IPS-18c (cell line): Measurements from ENCODE around the gene SIK3.
"Not testable (repeated sequence)": the region's sequence is repeated elsewhere in the genome, so short reads cannot be mapped to it uniquely, and the experiment has no call there.

Experiments
- H3K4me3 ChIP-seq: 2 replicates; pipeline ENCODE4 v1.7.0; 2013; ENCODE audit warnings: low read depth, mild to moderate bottlenecking, low read length, moderate library complexity; ENCODE audit not compliant: insufficient read depth
- H3K9me3 ChIP-seq: one replicate; pipeline ENCODE4 v1.6.1; 2013; ENCODE audit warnings: mild to moderate bottlenecking, low read length, moderate library complexity; ENCODE audit not compliant: control insufficient read depth, insufficient read depth

SIK3 gene

DNA sequence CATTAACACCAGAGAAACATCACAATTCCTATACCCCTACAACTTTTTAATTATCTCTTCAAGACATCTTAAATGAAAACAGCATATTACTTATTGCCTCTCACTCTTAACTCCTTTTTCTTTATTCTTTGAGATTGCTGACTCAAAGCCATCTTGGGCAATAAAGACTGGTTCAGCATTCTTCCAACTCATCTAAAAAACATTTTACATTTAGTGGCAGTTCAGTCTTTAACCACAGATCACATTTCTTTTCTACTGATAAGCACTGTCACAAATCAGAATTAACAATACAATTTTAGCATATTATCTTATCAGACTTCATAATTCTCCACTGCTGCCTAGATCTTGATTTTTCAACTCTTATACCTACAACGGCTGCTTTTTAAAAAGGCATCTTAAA is 34.0 kb downstream of the SIK3 start:
- no peaks in the 10 kb centered on the region for H3K9me3 ChIP-seq
- H3K4me3 ChIP-seq: no peak overlapping the region

DNA sequence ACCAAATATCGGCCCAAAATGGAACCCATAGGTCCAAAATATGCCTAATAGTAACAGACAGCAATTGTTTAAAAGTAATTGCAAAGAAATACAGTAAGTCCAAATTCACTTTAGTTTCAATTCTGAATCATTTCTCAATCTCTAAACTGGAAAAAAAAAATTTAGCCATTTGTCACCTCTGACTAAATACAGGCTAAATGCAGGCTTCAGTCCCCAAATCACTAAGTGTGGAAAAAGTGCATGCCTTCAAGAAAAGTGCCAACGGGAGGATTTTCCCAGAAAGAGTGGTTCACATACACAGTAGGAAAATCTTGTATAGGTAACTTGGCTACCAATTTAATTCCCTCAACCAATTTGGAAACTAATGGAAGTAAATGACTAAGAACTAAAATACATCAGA is 35.7 kb downstream of the SIK3 start:
- no peak overlapping the region for H3K4me3 ChIP-seq
- no peaks in the 10 kb centered on the region for H3K9me3 ChIP-seq

DNA sequence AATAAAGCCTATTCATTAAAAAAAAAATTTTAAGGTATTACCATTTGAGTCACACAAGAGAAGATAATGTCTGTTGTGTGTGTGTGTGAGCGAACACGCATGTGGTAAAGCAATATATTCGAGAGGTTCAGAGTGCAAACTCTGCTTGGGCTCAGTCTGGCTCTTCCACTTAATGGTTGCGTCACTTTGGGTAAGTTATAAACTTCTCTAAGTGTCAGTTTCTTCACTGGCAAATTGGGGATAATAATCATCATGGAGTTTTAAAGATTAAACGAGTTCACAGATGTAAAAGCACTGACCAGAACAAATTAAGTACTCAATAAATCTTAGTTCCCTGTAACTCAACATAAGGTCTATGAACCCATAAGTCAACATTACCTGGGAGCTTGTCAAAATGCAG is 37.0 kb downstream of the SIK3 start:
- no peak overlapping the region for H3K4me3 ChIP-seq
- no peaks in the 10 kb centered on the region for H3K9me3 ChIP-seq

- Histone ChIP-seq H3K9me3 (no peaks in the 10 kb centered on the region), H3K4me3 (no peak overlapping the region)
Observed at GRCh38 chr11:117059611-117060148, 38.5 kb downstream of the SIK3 start.

DNA sequence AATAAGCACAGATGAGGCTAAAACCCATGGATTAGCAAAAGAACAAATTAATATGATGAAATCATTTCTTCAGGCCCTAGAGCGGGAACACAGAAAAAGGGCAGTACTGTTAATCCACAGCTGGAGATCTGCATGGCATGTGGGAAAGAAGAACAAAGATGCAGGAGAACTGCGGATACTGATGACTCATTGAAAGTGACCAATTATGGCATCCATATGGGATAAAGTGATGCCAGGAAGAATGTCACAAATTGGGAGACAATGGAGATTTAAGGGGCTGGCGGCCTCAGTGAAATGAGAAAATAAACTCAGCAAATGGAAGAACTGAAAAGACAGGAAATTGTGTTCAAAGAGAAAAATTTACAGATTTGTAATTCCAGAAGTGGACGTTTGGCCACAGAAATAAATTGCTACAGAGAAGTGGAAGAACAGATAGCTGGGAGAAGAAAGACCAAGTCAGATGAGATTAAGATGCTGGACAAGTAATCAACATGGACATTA is 39.4 kb downstream of the SIK3 start:
- no peak overlapping the region for H3K4me3 ChIP-seq

DNA sequence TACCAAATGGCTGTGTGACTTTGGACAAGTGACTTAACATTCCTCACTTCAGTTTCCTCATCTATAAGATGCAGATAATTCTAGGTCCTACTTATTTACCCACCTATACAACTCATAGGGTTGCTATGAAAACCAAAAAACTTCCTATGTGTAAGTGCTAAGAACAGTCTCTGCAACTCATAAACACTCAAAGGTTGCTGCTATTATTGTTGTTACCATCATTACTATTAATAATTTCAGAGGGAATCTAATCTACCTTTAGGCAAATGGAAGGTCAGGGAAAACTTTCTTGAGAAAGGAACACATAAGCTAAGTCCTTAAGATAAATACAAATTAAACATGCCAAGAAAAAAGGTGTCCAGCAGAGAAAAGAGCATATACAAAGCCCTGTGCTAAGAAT is 40.5 kb downstream of the SIK3 start:
- Histone ChIP-seq H3K9me3 (no peaks in the 10 kb centered on the region), H3K4me3 (no peak overlapping the region)

More for the DNA sequence above, 39.4 kb downstream of the SIK3 start:
- no peaks in the 10 kb centered on the region for H3K9me3 ChIP-seq

GRCh38 chr11:117057317-117057716 is 40.9 kb downstream of the SIK3 start:
- H3K4me3 ChIP-seq: no peak overlapping the region

GRCh38 chr11:117055469-117055868 is 42.8 kb downstream of the SIK3 start:
- no peaks in the 10 kb centered on the region for H3K9me3 ChIP-seq

More at GRCh38 chr11:117057317-117057716, 40.9 kb downstream of the SIK3 start:
- H3K9me3 ChIP-seq: no peaks in the 10 kb centered on the region

GRCh38 chr11:117054382-117054781 is 43.8 kb downstream of the SIK3 start:
- no peak overlapping the region for H3K4me3 ChIP-seq

More at GRCh38 chr11:117055469-117055868, 42.8 kb downstream of the SIK3 start:
- H3K4me3 ChIP-seq: no peak overlapping the region

GRCh38 chr11:117052196-117053149 is 45.8 kb downstream of the SIK3 start:
- Histone ChIP-seq H3K9me3 (no peaks in the 10 kb centered on the region), H3K4me3 (no peak overlapping the region)

More at GRCh38 chr11:117054382-117054781, 43.8 kb downstream of the SIK3 start:
- no peaks in the 10 kb centered on the region for H3K9me3 ChIP-seq

- not testable (repeated sequence) for H3K4me3 ChIP-seq, H3K9me3 ChIP-seq
Observed at GRCh38 chr11:117050121-117050520, 48.1 kb downstream of the SIK3 start.

- H3K9me3 ChIP-seq, H3K4me3 ChIP-seq: not testable (repeated sequence)
Observed at GRCh38 chr11:117046627-117047026, 51.6 kb downstream of the SIK3 start.

DNA sequence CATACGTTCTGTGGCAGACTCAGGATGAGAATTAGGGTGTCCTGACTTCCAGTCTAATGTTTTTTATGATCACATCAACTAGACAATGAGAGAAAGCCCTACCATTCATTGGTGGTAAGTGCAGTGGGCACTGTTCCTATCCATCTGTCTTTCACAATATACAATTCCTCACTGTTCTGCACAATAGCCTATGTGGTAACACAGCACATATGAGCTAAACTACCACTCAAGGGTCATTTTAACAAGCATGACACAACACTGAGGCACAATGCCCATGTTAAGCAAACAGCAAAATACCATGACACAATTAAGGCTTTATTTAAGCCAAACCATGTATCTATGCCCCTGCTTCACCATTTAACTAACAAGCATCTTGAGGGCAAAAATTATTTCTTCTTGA is 52.3 kb downstream of the SIK3 start:
- H3K4me3 ChIP-seq: no peak overlapping the region
- H3K9me3 ChIP-seq: no peaks in the 10 kb centered on the region

GRCh38 chr11:117045196-117045595 is 53.0 kb downstream of the SIK3 start:
- Histone ChIP-seq H3K9me3 (no peaks in the 10 kb centered on the region), H3K4me3 (no peak overlapping the region)

- no peaks in the 10 kb centered on the region for H3K9me3 ChIP-seq
- H3K4me3 ChIP-seq: no peak overlapping the region
Observed at GRCh38 chr11:117044287-117045035, 53.8 kb downstream of the SIK3 start.

GRCh38 chr11:117042689-117043088 is 55.5 kb downstream of the SIK3 start:
- no peaks in the 10 kb centered on the region for H3K9me3 ChIP-seq
- H3K4me3 ChIP-seq: no peak overlapping the region

GRCh38 chr11:117039900-117040299 is 58.3 kb downstream of the SIK3 start:
- H3K4me3 ChIP-seq: no peak overlapping the region
- H3K9me3 ChIP-seq: no peaks in the 10 kb centered on the region
